Measurements from ENCODE around the gene HCN1.

DNA sequence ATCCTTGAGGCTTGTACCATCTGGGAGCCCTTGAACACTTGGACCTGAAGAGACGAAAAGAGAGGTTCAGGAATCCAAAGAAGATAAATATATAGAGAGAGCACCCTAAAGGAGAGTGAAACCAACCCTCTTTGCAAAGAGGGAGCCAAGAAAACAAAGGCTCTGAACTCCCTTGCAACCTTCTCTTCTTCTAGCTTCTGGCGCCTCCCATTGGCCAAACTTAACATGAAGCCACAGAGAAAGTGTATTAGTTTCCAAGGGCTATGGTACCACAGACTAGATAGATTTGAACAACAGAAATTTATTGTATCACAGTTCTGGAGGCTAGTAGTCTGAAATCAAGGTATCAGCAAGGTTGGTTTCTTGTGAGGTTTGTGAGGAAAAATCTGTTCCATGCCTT is 175.1 kb downstream of the HCN1 start:
- TF ChIP-seq, protein P1, sequence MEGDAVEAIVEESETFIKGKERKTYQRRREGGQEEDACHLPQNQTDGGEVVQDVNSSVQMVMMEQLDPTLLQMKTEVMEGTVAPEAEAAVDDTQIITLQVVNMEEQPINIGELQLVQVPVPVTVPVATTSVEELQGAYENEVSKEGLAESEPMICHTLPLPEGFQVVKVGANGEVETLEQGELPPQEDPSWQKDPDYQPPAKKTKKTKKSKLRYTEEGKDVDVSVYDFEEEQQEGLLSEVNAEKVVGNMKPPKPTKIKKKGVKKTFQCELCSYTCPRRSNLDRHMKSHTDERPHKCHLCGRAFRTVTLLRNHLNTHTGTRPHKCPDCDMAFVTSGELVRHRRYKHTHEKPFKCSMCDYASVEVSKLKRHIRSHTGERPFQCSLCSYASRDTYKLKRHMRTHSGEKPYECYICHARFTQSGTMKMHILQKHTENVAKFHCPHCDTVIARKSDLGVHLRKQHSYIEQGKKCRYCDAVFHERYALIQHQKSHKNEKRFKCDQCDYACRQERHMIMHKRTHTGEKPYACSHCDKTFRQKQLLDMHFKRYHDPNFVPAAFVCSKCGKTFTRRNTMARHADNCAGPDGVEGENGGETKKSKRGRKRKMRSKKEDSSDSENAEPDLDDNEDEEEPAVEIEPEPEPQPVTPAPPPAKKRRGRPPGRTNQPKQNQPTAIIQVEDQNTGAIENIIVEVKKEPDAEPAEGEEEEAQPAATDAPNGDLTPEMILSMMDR (conservative IDR thresholded peaks at IDR 0.05; ENCODE audit: low read depth, low read length): peak; percentile 87
- no peak for TF ChIP-seq EZH2 (IDR thresholded peaks at IDR 0.05; ENCODE audit: borderline replicate concordance, low read depth, low read length, poor library complexity, severe bottlenecking)

Measured in A673 (cell line).